H9 (cell line): ENCODE data around the gene ASCC1. TPM values are rescaled to one million over a fixed set of nuclear protein-coding genes. Genes with fewer than 3 reads are reported as not detected.

Experiments
- DNase-seq: peaks from one replicate; pipeline ENCODE4 v3.0.0-alpha.2; 2017
- H2AFZ ChIP-seq: one replicate; pipeline ENCODE4 v1.6.1; 2013; ENCODE audit warnings: mild to moderate bottlenecking, low read length, control low read depth, moderate library complexity
- H2AK5ac ChIP-seq: 2 replicates; pipeline ENCODE4 v1.6.1; 2013; ENCODE audit warnings: low read length, control low read depth, mixed read lengths; ENCODE audit not compliant: insufficient read length
- H2BK120ac ChIP-seq: one replicate; pipeline ENCODE4 v1.6.1; 2013; ENCODE audit warnings: low read depth, mild to moderate bottlenecking, low read length, control low read depth, inconsistent platforms; ENCODE audit not compliant: poor library complexity, severe bottlenecking
- H2BK12ac ChIP-seq: 2 replicates; pipeline ENCODE4 v1.6.1; 2013; ENCODE audit warnings: low read length, control low read depth, mixed read lengths, low read depth; ENCODE audit not compliant: insufficient read length
- H2BK15ac ChIP-seq: 2 replicates; pipeline ENCODE4 v1.6.1; 2013; ENCODE audit warnings: low read depth, low read length, control low read depth
- H2BK20ac ChIP-seq: one replicate; pipeline ENCODE4 v1.6.1; 2013; ENCODE audit warnings: low read depth, mild to moderate bottlenecking, low read length, control low read depth, inconsistent platforms; ENCODE audit not compliant: poor library complexity, severe bottlenecking
- H2BK5ac ChIP-seq: 2 replicates; pipeline ENCODE4 v1.6.1; 2013; ENCODE audit warnings: low read length, control low read depth, mixed read lengths; ENCODE audit not compliant: insufficient read length
- H3K14ac ChIP-seq: 2 replicates; pipeline ENCODE4 v1.6.1; 2013; ENCODE audit warnings: low read length, control low read depth; ENCODE audit not compliant: insufficient read depth
- H3K18ac ChIP-seq: 2 replicates; pipeline ENCODE4 v1.6.1; 2013; ENCODE audit warnings: low read depth, mild to moderate bottlenecking, mixed read lengths, low read length, control low read depth; ENCODE audit not compliant: insufficient read length
- H3K23ac ChIP-seq: 2 replicates; pipeline ENCODE4 v1.6.1; 2013; ENCODE audit warnings: low read length, control low read depth, mixed read lengths, low read depth; ENCODE audit not compliant: insufficient read length
- H3K23me2 ChIP-seq: 2 replicates; pipeline ENCODE4 v1.6.1; 2013; ENCODE audit warnings: low read depth, mild to moderate bottlenecking, mixed read lengths, low read length, control low read depth; ENCODE audit not compliant: insufficient read length, poor library complexity, severe bottlenecking
- H3K27ac ChIP-seq: 2 replicates; pipeline ENCODE4 v1.5.1; 2013; ENCODE audit warnings: low read length, control low read depth, mixed read lengths, low read depth; ENCODE audit not compliant: insufficient read length
- H3K27me3 ChIP-seq: 2 replicates; pipeline ENCODE4 v1.6.1; 2013; ENCODE audit warnings: low read length, control low read depth, inconsistent platforms; ENCODE audit not compliant: insufficient read depth
- H3K4ac ChIP-seq: 2 replicates; pipeline ENCODE4 v1.6.1; 2013; ENCODE audit warnings: low read depth, mild to moderate bottlenecking, control low read depth, inconsistent platforms, low read length, moderate library complexity
- H3K4me1 ChIP-seq: 2 replicates; pipeline ENCODE4 v1.6.1; 2013; ENCODE audit warnings: low read length, control low read depth, inconsistent platforms; ENCODE audit not compliant: insufficient read depth
- H3K4me2 ChIP-seq: 2 replicates; pipeline ENCODE4 v1.6.1; 2013; ENCODE audit warnings: low read length, control low read depth, mixed read lengths; ENCODE audit not compliant: insufficient read length, insufficient read depth
- H3K56ac ChIP-seq: 2 replicates; pipeline ENCODE4 v1.6.1; 2013; ENCODE audit warnings: low read depth, mild to moderate bottlenecking, mixed read lengths, low read length, control low read depth; ENCODE audit not compliant: insufficient read length
- H3K79me1 ChIP-seq: 2 replicates; pipeline ENCODE4 v1.6.1; 2013; ENCODE audit warnings: low read depth, mild to moderate bottlenecking, moderate library complexity, low read length, control low read depth, inconsistent platforms; ENCODE audit not compliant: insufficient read depth, poor library complexity, severe bottlenecking
- H3K79me2 ChIP-seq: 2 replicates; pipeline ENCODE4 v1.6.1; 2013; ENCODE audit warnings: low read length, control low read depth, inconsistent platforms; ENCODE audit not compliant: insufficient read depth
- H3K9ac ChIP-seq: 2 replicates; pipeline ENCODE4 v1.6.1; 2013; ENCODE audit warnings: low read length, control low read depth, mixed read lengths; ENCODE audit not compliant: insufficient read length; ENCODE audit errors: extremely low read depth
- H3K9me3 ChIP-seq: one replicate; pipeline ENCODE4 v1.6.1; 2013; ENCODE audit warnings: low read depth, low read length, inconsistent platforms; ENCODE audit not compliant: control insufficient read depth
- H3T11ph ChIP-seq: one replicate; pipeline ENCODE4 v1.6.1; 2013; ENCODE audit warnings: mild to moderate bottlenecking, low read length, control low read depth, inconsistent platforms
- H4K20me1 ChIP-seq: one replicate; pipeline ENCODE4 v1.6.1; 2013; ENCODE audit not compliant: control insufficient read depth, insufficient read length, insufficient read depth
- H4K5ac ChIP-seq: 2 replicates; pipeline ENCODE4 v1.6.1; 2013; ENCODE audit warnings: low read depth, mild to moderate bottlenecking, mixed read lengths, low read length, control low read depth; ENCODE audit not compliant: insufficient read length
- H4K8ac ChIP-seq: replicated peaks from 2 replicates; pipeline ENCODE4 v1.6.1; 2013; ENCODE audit warnings: low read length, control low read depth, mixed read lengths, low read depth; ENCODE audit not compliant: insufficient read length
- H4K91ac ChIP-seq: 2 replicates; pipeline ENCODE4 v1.6.1; 2013; ENCODE audit warnings: low read depth, mild to moderate bottlenecking, moderate library complexity, mixed read lengths, low read length, control low read depth; ENCODE audit not compliant: insufficient read length
- H3K27ac Mint-ChIP-seq, 3 experiments: 2 replicates in 2 of 3; 3 replicates in 1 of 3; pipeline ENCODE4 v1.8.0; 2020 to 2021; ENCODE audit warnings: mixed read lengths in 3 of 3, mild to moderate bottlenecking in 1 of 3, moderate library complexity in 1 of 3
- H3K27me3 Mint-ChIP-seq: 2 replicates; pipeline ENCODE4 v1.8.0; 2021; ENCODE audit warnings: low read depth, mild to moderate bottlenecking, moderate library complexity, mixed read lengths
- H3K36me3 Mint-ChIP-seq, 3 experiments: 2 replicates in 2 of 3; 3 replicates in 1 of 3; pipeline ENCODE4 v1.8.0; 2020 to 2021; ENCODE audit warnings: low read depth in 3 of 3, mixed read lengths in 3 of 3; ENCODE audit not compliant: insufficient read depth in 1 of 3
- H3K4me1 Mint-ChIP-seq, 2 experiments: 2 replicates each; pipeline ENCODE4 v1.8.0; 2020; ENCODE audit warnings: mixed read lengths in 2 of 2
- H3K4me3 Mint-ChIP-seq, 2 experiments: 2 replicates in 1 of 2; 3 replicates in 1 of 2; pipeline ENCODE4 v1.8.0; 2020 to 2021; ENCODE audit warnings: mild to moderate bottlenecking in 2 of 2, mixed read lengths in 2 of 2, moderate library complexity in 1 of 2
- H3K9me3 Mint-ChIP-seq, 2 experiments: 2 replicates in 1 of 2; 3 replicates in 1 of 2; pipeline ENCODE4 v1.8.0; 2020; ENCODE audit warnings: mild to moderate bottlenecking in 2 of 2, mixed read lengths in 2 of 2, moderate library complexity in 1 of 2
- WGBS: extraction: QIAGEN DNeasy Blood & Tissue Kit; methylation state at CpG from one replicate; pipeline ENCODE4 v1.1.7; 2013; ENCODE audit warnings: missing lambda C conversion rate, low lambda C conversion rate, mixed read lengths; ENCODE audit not compliant: insufficient read length; ENCODE audit errors: extremely low coverage; 5-methylcytosine and 5-hydroxymethylcytosine counted together
- total RNA-seq: library from RNA; stranded (reverse); gene quantifications from 2 replicates; pipeline ENCODE4 v1.2.1, GENCODE V29; 2021
- TF ChIP-seq, protein P1 (sequence below): fragments of 200-600 bp; sonication (generic); conservative IDR thresholded peaks from 3 replicates; pipeline ENCODE4 v1.8.0; 2021; ENCODE audit warnings: antibody characterized with exemption, mild to moderate bottlenecking

Gene ASCC1
- total RNA-seq, 1 experiment from 2014 or later, result 41.2 TPM

DNA sequence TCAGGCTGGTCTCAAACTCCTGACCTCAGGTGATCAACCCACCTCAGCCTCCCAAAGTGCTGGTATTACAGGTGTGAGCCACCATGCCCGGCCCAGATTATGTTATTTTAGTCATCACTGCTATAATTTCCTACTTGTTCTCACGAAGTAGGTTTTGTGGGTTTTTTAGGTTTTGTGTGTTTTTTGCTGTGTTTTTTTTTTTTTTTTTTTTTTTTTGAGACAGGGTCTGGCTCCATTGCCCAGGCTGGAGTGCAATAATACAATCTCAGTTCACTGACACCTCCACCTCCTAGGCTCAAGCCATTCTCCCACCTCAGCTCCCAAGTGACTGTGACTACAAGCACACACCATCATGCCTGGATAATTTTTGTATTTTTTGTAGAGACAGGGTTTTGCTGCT is 21.1 kb downstream of the ASCC1 start:
- TF ChIP-seq, protein P1, sequence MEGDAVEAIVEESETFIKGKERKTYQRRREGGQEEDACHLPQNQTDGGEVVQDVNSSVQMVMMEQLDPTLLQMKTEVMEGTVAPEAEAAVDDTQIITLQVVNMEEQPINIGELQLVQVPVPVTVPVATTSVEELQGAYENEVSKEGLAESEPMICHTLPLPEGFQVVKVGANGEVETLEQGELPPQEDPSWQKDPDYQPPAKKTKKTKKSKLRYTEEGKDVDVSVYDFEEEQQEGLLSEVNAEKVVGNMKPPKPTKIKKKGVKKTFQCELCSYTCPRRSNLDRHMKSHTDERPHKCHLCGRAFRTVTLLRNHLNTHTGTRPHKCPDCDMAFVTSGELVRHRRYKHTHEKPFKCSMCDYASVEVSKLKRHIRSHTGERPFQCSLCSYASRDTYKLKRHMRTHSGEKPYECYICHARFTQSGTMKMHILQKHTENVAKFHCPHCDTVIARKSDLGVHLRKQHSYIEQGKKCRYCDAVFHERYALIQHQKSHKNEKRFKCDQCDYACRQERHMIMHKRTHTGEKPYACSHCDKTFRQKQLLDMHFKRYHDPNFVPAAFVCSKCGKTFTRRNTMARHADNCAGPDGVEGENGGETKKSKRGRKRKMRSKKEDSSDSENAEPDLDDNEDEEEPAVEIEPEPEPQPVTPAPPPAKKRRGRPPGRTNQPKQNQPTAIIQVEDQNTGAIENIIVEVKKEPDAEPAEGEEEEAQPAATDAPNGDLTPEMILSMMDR, result no peak
- no peak overlapping the region for H3K14ac ChIP-seq
- H3K27ac ChIP-seq, result no peak overlapping the region
- H3K27ac Mint-ChIP-seq, result no peak overlapping the region
- H3K9ac ChIP-seq, result no peak overlapping the region
- H3K4me2 ChIP-seq, result no peak overlapping the region
- no peak overlapping the region for H2BK120ac ChIP-seq
- H3K4ac ChIP-seq, result no peak overlapping the region
- H3K18ac ChIP-seq, result no peak overlapping the region
- H3K23ac ChIP-seq, result no peak overlapping the region
- H3K9me3 ChIP-seq, result no peaks in the 10 kb centered on the region
- H2BK5ac ChIP-seq, result no peak overlapping the region
- no peaks in the 10 kb centered on the region for H4K20me1 ChIP-seq
- H2AK5ac ChIP-seq, result no peak overlapping the region
- no peaks in the 10 kb centered on the region for H3K4me1 Mint-ChIP-seq
- no peak overlapping the region for H3T11ph ChIP-seq
- H2AFZ ChIP-seq, result no peak overlapping the region
- H3K79me2 ChIP-seq, result no peaks in the 10 kb centered on the region
- no peaks in the 10 kb centered on the region for H3K23me2 ChIP-seq
- WGBS, result no CpG with 5 or more reads among the region's 2 CpGs
- H3K27me3 ChIP-seq, result no peaks in the 10 kb centered on the region
- no peak overlapping the region for H4K91ac ChIP-seq
- H4K8ac ChIP-seq, result no peak overlapping the region
- no peak overlapping the region for H4K5ac ChIP-seq
- H2BK20ac ChIP-seq, result no peak overlapping the region
- no peak for DNase-seq
- H3K4me1 ChIP-seq, result no peaks in the 10 kb centered on the region
- H2BK12ac ChIP-seq, result no peak overlapping the region
- H3K36me3 Mint-ChIP-seq, result peaks cover 13 to 51% (median 27%) of the 10 kb centered on the region in 3 experiments; a peak in 6 of 7 replicates
- no peaks in the 10 kb centered on the region for H3K9me3 Mint-ChIP-seq
- H3K79me1 ChIP-seq, result no peaks in the 10 kb centered on the region
- H3K4me3 Mint-ChIP-seq, result no peak overlapping the region
- H3K56ac ChIP-seq, result no peak overlapping the region
- no peaks in the 10 kb centered on the region for H3K27me3 Mint-ChIP-seq
- no peak overlapping the region for H2BK15ac ChIP-seq
